HEK293T (cell line): ENCODE results near the gene TCP11.

ENCODE experiments used
- CTCF ChIA-PET: fragments of 350-600 bp; formaldehyde crosslinking; extraction: SDS; loops from one replicate; lab custom pipeline; 2021; ENCODE audit warnings: antibody characterized with exemption, inconsistent platforms; lab: Yijun Ruan, JAX
- POLR2A ChIA-PET: fragments of 350-600 bp; formaldehyde crosslinking; extraction: SDS; loops from one replicate; lab custom pipeline; 2020; ENCODE audit warnings: antibody characterized with exemption, inconsistent platforms; lab: Yijun Ruan, JAX
- DNase-seq: peaks from one replicate; pipeline ENCODE4 v3.0.0; 2012; ENCODE audit warnings: mixed read lengths; ENCODE audit errors: extremely low spot score
- ARNT ChIP-seq: fragments of 450-650 bp; IDR thresholded peaks from 2 replicates; pipeline ENCODE4 v1.6.1; 2017; ENCODE audit warnings: mild to moderate bottlenecking
- BHLHE40 ChIP-seq: fragments of 450-650 bp; IDR thresholded peaks from 2 replicates; pipeline ENCODE4 v1.6.1; 2016; ENCODE audit warnings: mild to moderate bottlenecking, moderate library complexity, borderline replicate concordance
- CTBP1 ChIP-seq: fragments of 450-650 bp; IDR thresholded peaks from 2 replicates; pipeline ENCODE4 v1.6.1; 2016; ENCODE audit warnings: borderline replicate concordance
- ELF4 ChIP-seq: fragments of 450-650 bp; IDR thresholded peaks from 2 replicates; pipeline ENCODE4 v1.6.1; 2017; ENCODE audit warnings: antibody characterized with exemption
- FOXA1 ChIP-seq: fragments of 450-650 bp; IDR thresholded peaks from 2 replicates; pipeline ENCODE4 v1.6.1; 2016; ENCODE audit warnings: mild to moderate bottlenecking
- FOXK2 ChIP-seq: fragments of 450-650 bp; IDR thresholded peaks from 2 replicates; pipeline ENCODE4 v1.6.1; 2016; ENCODE audit warnings: mild to moderate bottlenecking
- FOXM1 ChIP-seq: fragments of 450-650 bp; IDR thresholded peaks from 2 replicates; pipeline ENCODE4 v1.6.1; 2017; ENCODE audit warnings: mild to moderate bottlenecking, borderline replicate concordance
- HDGF ChIP-seq: fragments of 450-650 bp; IDR thresholded peaks from 2 replicates; pipeline ENCODE4 v1.6.1; 2017; ENCODE audit warnings: antibody characterized with exemption, borderline replicate concordance
- L3MBTL2 ChIP-seq: fragments of 450-650 bp; conservative IDR thresholded peaks from 2 replicates; pipeline ENCODE4 v1.6.1; 2016; ENCODE audit warnings: mild to moderate bottlenecking
- LEF1 ChIP-seq: fragments of 450-650 bp; IDR thresholded peaks from 2 replicates; pipeline ENCODE4 v1.6.1; 2017; ENCODE audit warnings: mild to moderate bottlenecking, borderline replicate concordance
- NFRKB ChIP-seq: fragments of 450-650 bp; IDR thresholded peaks from 2 replicates; pipeline ENCODE4 v1.6.1; 2016; ENCODE audit warnings: mild to moderate bottlenecking, moderate library complexity
- SP1 ChIP-seq: fragments of 450-650 bp; IDR thresholded peaks from 2 replicates; pipeline ENCODE4 v1.6.1; 2017
- SUZ12 ChIP-seq: fragments of 450-650 bp; IDR thresholded peaks from 2 replicates; pipeline ENCODE4 v1.6.1; 2016; ENCODE audit warnings: mild to moderate bottlenecking
- TARDBP ChIP-seq: fragments of 450-650 bp; IDR thresholded peaks from 2 replicates; pipeline ENCODE4 v1.6.1; 2016
- ZNF384 ChIP-seq: fragments of 450-650 bp; IDR thresholded peaks from 2 replicates; pipeline ENCODE4 v1.6.1; 2016
- TF ChIP-seq, protein P1 (sequence below): fragments of 450-650 bp; IDR thresholded peaks from 2 replicates; pipeline ENCODE4 v1.6.1; 2016

The TCP11 gene

GRCh38 chr6:35176301-35177024 lies 35.3 kb upstream of the TCP11 start:
- TF ChIP-seq, protein P1, sequence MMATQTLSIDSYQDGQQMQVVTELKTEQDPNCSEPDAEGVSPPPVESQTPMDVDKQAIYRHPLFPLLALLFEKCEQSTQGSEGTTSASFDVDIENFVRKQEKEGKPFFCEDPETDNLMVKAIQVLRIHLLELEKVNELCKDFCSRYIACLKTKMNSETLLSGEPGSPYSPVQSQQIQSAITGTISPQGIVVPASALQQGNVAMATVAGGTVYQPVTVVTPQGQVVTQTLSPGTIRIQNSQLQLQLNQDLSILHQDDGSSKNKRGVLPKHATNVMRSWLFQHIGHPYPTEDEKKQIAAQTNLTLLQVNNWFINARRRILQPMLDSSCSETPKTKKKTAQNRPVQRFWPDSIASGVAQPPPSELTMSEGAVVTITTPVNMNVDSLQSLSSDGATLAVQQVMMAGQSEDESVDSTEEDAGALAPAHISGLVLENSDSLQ, result no peak
- TF ChIP-seq TARDBP (no peak), FOXM1 (no peak), L3MBTL2 (no peak), NFRKB (no peak), FOXA1 (no peak), BHLHE40 (no peak), ELF4 (no peak)
- ChIA-PET CTCF (no interaction called here), POLR2A (no interaction called here)
- DNase-seq, result no peak

- ChIA-PET CTCF (no interaction called here), POLR2A (no interaction called here)
- TF ChIP-seq LEF1 (no peak), BHLHE40 (no peak), NFRKB (no peak)
- no peak for DNase-seq
These were observed 33.4 kb upstream of the TCP11 start for GRCh38 chr6:35174501-35174900.

DNA sequence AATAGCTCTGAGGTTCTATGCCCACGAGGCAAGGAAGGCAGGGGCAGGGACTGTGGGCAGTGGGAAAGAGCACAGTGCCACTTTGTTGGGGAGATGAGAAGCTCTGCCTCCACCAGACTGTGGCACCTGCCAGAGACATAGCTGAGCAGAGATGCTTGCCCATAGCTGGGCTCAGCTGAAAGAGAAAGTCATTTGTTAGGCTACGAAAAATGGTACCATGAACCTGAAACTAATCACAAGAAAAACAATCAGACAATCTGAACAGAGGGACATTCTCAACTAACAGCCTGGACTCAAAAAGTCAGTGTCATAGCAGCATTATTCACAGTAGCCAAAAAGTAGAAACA lies 32.9 kb upstream of the TCP11 start:
- ChIA-PET POLR2A (no interaction called here), CTCF (no interaction called here)
- TF ChIP-seq ARNT (no peak), HDGF (no peak), ZNF384 (no peak), L3MBTL2 (no peak), BHLHE40 (no peak), SUZ12 (no peak)
- no peak for DNase-seq

DNA sequence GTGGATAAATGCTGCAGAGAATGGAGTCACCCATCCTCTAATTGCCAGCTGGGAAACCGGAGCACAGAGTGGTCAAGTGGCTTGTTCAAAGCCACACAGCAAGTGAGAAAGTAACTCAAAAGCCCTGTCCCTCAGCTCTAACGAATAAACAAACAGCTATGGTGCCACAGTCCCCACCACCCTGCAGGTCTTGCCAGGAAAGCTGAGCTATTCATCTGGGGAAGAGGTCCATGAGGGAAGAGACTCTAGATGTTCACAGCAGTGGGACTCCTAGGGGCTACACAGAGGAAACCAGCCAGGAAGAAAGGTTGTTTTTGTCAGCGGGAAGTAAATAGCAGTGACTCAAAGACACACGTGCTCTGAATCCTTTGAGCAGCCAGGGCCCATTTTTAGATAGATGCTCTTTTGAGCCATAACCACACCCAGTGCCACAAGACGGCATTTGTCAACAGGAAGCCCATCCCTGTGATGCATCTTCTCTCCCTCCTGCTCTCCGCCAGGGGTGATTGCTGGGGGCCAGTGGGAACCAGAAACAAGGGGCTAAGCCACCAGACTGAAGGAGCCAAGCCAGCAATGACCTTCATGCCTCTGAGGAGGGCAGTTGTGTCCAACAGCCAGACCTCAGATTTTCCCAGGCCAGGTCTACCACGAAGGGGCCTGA lies 32.4 kb upstream of the TCP11 start:
- ChIA-PET CTCF (interaction anchor here (1.4 kb wide), 1 partner anchor 194 kb away, joined by 3 read pairs; no protein-coding TSS in a partner anchor), POLR2A (no interaction called here)
- TF ChIP-seq FOXA1, result no peak
- no peak for TF ChIP-seq ARNT
- no peak for TF ChIP-seq ZNF384
- TF ChIP-seq HDGF, result no peak
- no peak for DNase-seq

GRCh38 chr6:35173044-35173426 lies 31.9 kb upstream of the TCP11 start:
- CTCF ChIA-PET, result interaction anchor here (1.2 to 1.4 kb wide), 2 partner anchors 11 to 193 kb away, joined by 3 to 4 read pairs; no protein-coding TSS in a partner anchor
- POLR2A ChIA-PET, result no interaction called here
- no peak for TF ChIP-seq ARNT
- TF ChIP-seq NFRKB, result no peak
- TF ChIP-seq HDGF, result no peak
- no peak for TF ChIP-seq ELF4
- TF ChIP-seq CTBP1, result no peak
- no peak for TF ChIP-seq LEF1
- TF ChIP-seq SP1, result no peak
- TF ChIP-seq, protein P1, result no peak
- no peak for DNase-seq

- CTCF ChIA-PET, result interaction anchor here (0.5 kb wide), 1 partner anchor 155 kb away, joined by 5 read pairs; no protein-coding TSS in a partner anchor
- POLR2A ChIA-PET, result no interaction called here
- no peak for DNase-seq
- TF ChIP-seq ELF4, result no peak
- TF ChIP-seq BHLHE40, result no peak
- no peak for TF ChIP-seq FOXK2
- no peak for TF ChIP-seq L3MBTL2
- no peak for TF ChIP-seq ARNT
- TF ChIP-seq HDGF, result no peak
- TF ChIP-seq FOXA1, result no peak
- no peak for TF ChIP-seq CTBP1
- no peak for TF ChIP-seq LEF1
- TF ChIP-seq FOXM1, result no peak
- TF ChIP-seq ZNF384, result no peak
- TF ChIP-seq SP1, result no peak
These were observed 29.8 kb upstream of the TCP11 start for GRCh38 chr6:35170891-35171290.

- TF ChIP-seq LEF1 (no peak), SUZ12 (no peak), NFRKB (no peak), CTBP1 (no peak), FOXK2 (no peak), ZNF384 (no peak), FOXA1 (no peak), BHLHE40 (no peak), ELF4 (no peak), L3MBTL2 (no peak), SP1 (no peak), ARNT (no peak), FOXM1 (no peak), HDGF (no peak), TARDBP (no peak)
- TF ChIP-seq, protein P1, result no peak
- POLR2A ChIA-PET, result no interaction called here
- CTCF ChIA-PET, result no interaction called here
- DNase-seq, result no peak
These were observed 29.0 kb upstream of the TCP11 start for GRCh38 chr6:35170166-35170565.
